GM13976 (cell line): ENCODE data around the gene MXD4.

Experiments
- DNase-seq: peaks from one replicate; pipeline ENCODE4 v3.0.0; 2012; ENCODE audit warnings: low spot score
- CTCF ChIP-seq: IDR thresholded peaks from 2 replicates; pipeline ENCODE4 v1.5.1; 2012; ENCODE audit warnings: borderline replicate concordance, mild to moderate bottlenecking; ENCODE audit not compliant: insufficient read depth; ENCODE audit errors: extremely low read depth, missing control alignments, control extremely low read depth
- in situ Hi-C: fragments of 300-500 bp; cut with MboI; formaldehyde crosslinking; loops from one replicate; pipeline ENCODE4 v1.12.0; 2022; ENCODE audit warnings: low sequenced_read_pairs, mixed read lengths, inconsistent platforms; ENCODE audit not compliant: unreplicated experiment

MXD4 gene

GRCh38 chr4:2266821-2267220, 4.9 kb upstream of the MXD4 start:
- in situ Hi-C loops: no loop called here
- TF ChIP-seq CTCF: no peak
- no peak for DNase-seq

DNA sequence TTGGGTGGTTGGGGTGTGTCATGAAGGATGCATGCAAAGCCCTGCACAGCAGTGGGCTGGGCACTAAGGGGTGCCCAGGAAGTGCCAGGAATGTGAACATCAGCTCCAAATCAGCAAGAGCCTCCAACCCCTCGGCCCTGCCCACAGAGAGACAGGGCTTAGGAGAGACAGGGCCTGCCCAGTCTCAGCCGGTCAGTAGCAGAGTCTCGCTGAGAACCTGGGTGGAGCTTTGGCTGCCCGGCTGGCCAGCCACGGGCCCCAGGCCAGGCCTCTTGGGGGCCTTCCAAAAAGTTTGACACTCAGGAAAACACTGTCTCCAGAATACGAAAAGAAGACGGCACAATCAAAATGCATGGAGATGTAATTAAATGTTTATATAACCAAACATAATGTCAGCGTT, 4.3 kb upstream of the MXD4 start:
- TF ChIP-seq CTCF: no peak
- in situ Hi-C loops: no loop called here
- DNase-seq: no peak

GRCh38 chr4:2265113-2266110, 3.5 kb upstream of the MXD4 start:
- no peak for DNase-seq
- TF ChIP-seq CTCF: no peak
- in situ Hi-C loops: no loop called here

GRCh38 chr4:2264481-2265041, 2.7 kb upstream of the MXD4 start:
- no peak for TF ChIP-seq CTCF
- no peak for DNase-seq
- in situ Hi-C loops: no loop called here

- no peak for TF ChIP-seq CTCF
- in situ Hi-C loops: no loop called here
- DNase-seq: no peak
These were observed 2.0 kb upstream of the MXD4 start for GRCh38 chr4:2263926-2264321.

- TF ChIP-seq CTCF: no peak
- no peak for DNase-seq
- in situ Hi-C loops: no loop called here
These were observed 988 bp upstream of the MXD4 start for GRCh38 chr4:2262944-2263250.
